Measurements from ENCODE around the gene CYFIP2.

The CYFIP2 gene

GRCh38 chr5:157327771-157328170 lies 61.8 kb downstream of the CYFIP2 start:
- no peak for DNase-seq

GRCh38 chr5:157328277-157328912 lies 62.5 kb downstream of the CYFIP2 start:
- peak; percentile 46 for DNase-seq

GRCh38 chr5:157331807-157332206 lies 65.9 kb downstream of the CYFIP2 start:
- DNase-seq: no peak

GRCh38 chr5:157335534-157336422 lies 69.9 kb downstream of the CYFIP2 start:
- no peak for DNase-seq

GRCh38 chr5:157336423-157336744 lies 70.5 kb downstream of the CYFIP2 start:
- no peak for DNase-seq

- DNase-seq: no peak
These were observed 73.5 kb downstream of the CYFIP2 start for GRCh38 chr5:157339409-157339808.

- DNase-seq: no peak
These were observed 77.0 kb downstream of the CYFIP2 start for GRCh38 chr5:157342822-157343402.

- no peak for DNase-seq
These were observed 78.2 kb downstream of the CYFIP2 start for GRCh38 chr5:157343842-157344790.

- DNase-seq: no peak
These were observed 79.1 kb downstream of the CYFIP2 start for GRCh38 chr5:157345067-157345466.

GRCh38 chr5:157345485-157345884 lies 79.6 kb downstream of the CYFIP2 start:
- no peak for DNase-seq

GRCh38 chr5:157347301-157348048 lies 81.6 kb downstream of the CYFIP2 start:
- no peak for DNase-seq

- DNase-seq: no peak
These were observed 82.1 kb downstream of the CYFIP2 start for GRCh38 chr5:157348049-157348400.

- DNase-seq: no peak
These were observed 85.2 kb downstream of the CYFIP2 start for GRCh38 chr5:157350939-157351801.

- no peak for DNase-seq
These were observed 85.8 kb downstream of the CYFIP2 start for GRCh38 chr5:157351802-157352092.

- no peak for DNase-seq
These were observed 86.9 kb downstream of the CYFIP2 start for GRCh38 chr5:157352756-157353340.

- no peak for DNase-seq
These were observed 88.9 kb downstream of the CYFIP2 start for GRCh38 chr5:157354800-157355199.

- no peak for DNase-seq
These were observed 90.7 kb downstream of the CYFIP2 start for GRCh38 chr5:157356576-157356975.

GRCh38 chr5:157357823-157358222 lies 91.9 kb downstream of the CYFIP2 start:
- no peak for DNase-seq

GRCh38 chr5:157358871-157359270 lies 92.9 kb downstream of the CYFIP2 start:
- DNase-seq: no peak

GRCh38 chr5:157359356-157360055 lies 93.6 kb downstream of the CYFIP2 start:
- DNase-seq: no peak

Measured in activated T-cell treated with anti-CD3 and anti-CD28 coated beads for 4 hours (primary cell).